GM23248 (cell line): ENCODE results near the gene MLXIPL.

Source experiments
- EZH2 ChIP-seq: fragments of 200-600 bp; sonication (generic); IDR thresholded peaks from 2 replicates; pipeline ENCODE4 v1.6.1; 2018; ENCODE audit warnings: antibody characterized with exemption, mild to moderate bottlenecking; ENCODE audit not compliant: insufficient read depth, poor library complexity, severe bottlenecking
- EZH2phosphoT487 ChIP-seq: fragments of 200-600 bp; sonication (generic); IDR thresholded peaks from 2 replicates; pipeline ENCODE4 v1.6.1; 2018; ENCODE audit warnings: antibody characterized with exemption, moderate library complexity, mild to moderate bottlenecking, low read depth; ENCODE audit not compliant: insufficient read depth

- no peak for TF ChIP-seq EZH2
- no peak for TF ChIP-seq EZH2phosphoT487
These were observed 11.6 kb downstream of the MLXIPL start for GRCh38 chr7:73612598-73613269.
